Loucy (cell line): ENCODE measurements around the gene SPATA2L.
"Not testable (repeated sequence)": the region's sequence is repeated elsewhere in the genome, so short reads cannot be mapped to it uniquely, and the experiment has no call there.

Experiments used
- H2AFZ ChIP-seq: fragments of 200-600 bp; sonication (generic); 2 replicates; pipeline ENCODE4 v1.6.0; 2016; ENCODE audit warnings: antibody characterized with exemption, mild to moderate bottlenecking, low read length, moderate library complexity
- H3F3A ChIP-seq: fragments of 200-600 bp; 2 replicates; pipeline ENCODE4 v1.6.0; 2016; ENCODE audit warnings: antibody characterized with exemption, low read depth, mild to moderate bottlenecking
- H3K27me3 ChIP-seq: fragments of 200-600 bp; sonication (generic); 2 replicates; pipeline ENCODE4 v1.6.1; 2014; ENCODE audit warnings: low read length, mild to moderate bottlenecking; ENCODE audit not compliant: insufficient read depth, poor library complexity, severe bottlenecking
- H3K36me3 ChIP-seq: fragments of 200-600 bp; sonication (generic); 2 replicates; pipeline ENCODE4 v1.6.1; 2016; ENCODE audit warnings: low read length; ENCODE audit not compliant: insufficient read depth
- H3K4me1 ChIP-seq: fragments of 200-600 bp; sonication (generic); 2 replicates; pipeline ENCODE4 v1.5.1; 2014; ENCODE audit warnings: low read length, mild to moderate bottlenecking; ENCODE audit not compliant: insufficient read depth, poor library complexity, severe bottlenecking
- H3K4me2 ChIP-seq: fragments of 200-600 bp; sonication (generic); 2 replicates; pipeline ENCODE4 v1.6.0; 2014; ENCODE audit warnings: antibody characterized with exemption, low read length, low read depth, mild to moderate bottlenecking; ENCODE audit not compliant: poor library complexity, severe bottlenecking
- H3K4me3 ChIP-seq: fragments of 200-600 bp; sonication (generic); 2 replicates; pipeline ENCODE4 v1.5.1; 2014; ENCODE audit warnings: low read length, mild to moderate bottlenecking, mixed read lengths; ENCODE audit not compliant: poor library complexity, severe bottlenecking
- H3K79me2 ChIP-seq: fragments of 200-600 bp; sonication (generic); 2 replicates; pipeline ENCODE4 v1.6.1; 2014; ENCODE audit warnings: low read length; ENCODE audit not compliant: insufficient read depth
- H3K9ac ChIP-seq: fragments of 200-600 bp; sonication (generic); 2 replicates; pipeline ENCODE4 v1.6.0; 2014; ENCODE audit warnings: mild to moderate bottlenecking, low read depth, low read length, moderate library complexity; ENCODE audit not compliant: poor library complexity, severe bottlenecking
- H3K9me2 ChIP-seq: fragments of 200-600 bp; sonication (generic); replicated peaks from 2 replicates; pipeline ENCODE4 v1.6.1; 2016; ENCODE audit warnings: low read depth, low read length, mixed read lengths
- H3K9me3 ChIP-seq: fragments of 200-600 bp; sonication (generic); 2 replicates; pipeline ENCODE4 v1.6.1; 2014; ENCODE audit warnings: mild to moderate bottlenecking, antibody characterized with exemption, low read length, low read depth; ENCODE audit not compliant: insufficient read depth
- H4K20me1 ChIP-seq: fragments of 200-600 bp; sonication (generic); 2 replicates; pipeline ENCODE4 v1.6.0; 2014; ENCODE audit warnings: antibody characterized with exemption, low read length, mild to moderate bottlenecking; ENCODE audit not compliant: insufficient read depth, poor library complexity, severe bottlenecking
- EZH2phosphoT487 ChIP-seq: fragments of 200-600 bp; IDR thresholded peaks from 2 replicates; pipeline ENCODE4 v1.6.1; 2018; ENCODE audit warnings: antibody characterized with exemption, mild to moderate bottlenecking, moderate library complexity, borderline replicate concordance
- TF ChIP-seq, protein P1 (sequence below): fragments of 200-600 bp; sonication (generic); conservative IDR thresholded peaks from 2 replicates; pipeline ENCODE4 v1.5.1; 2014; ENCODE audit warnings: mild to moderate bottlenecking, antibody characterized with exemption, low read length

SPATA2L gene

DNA sequence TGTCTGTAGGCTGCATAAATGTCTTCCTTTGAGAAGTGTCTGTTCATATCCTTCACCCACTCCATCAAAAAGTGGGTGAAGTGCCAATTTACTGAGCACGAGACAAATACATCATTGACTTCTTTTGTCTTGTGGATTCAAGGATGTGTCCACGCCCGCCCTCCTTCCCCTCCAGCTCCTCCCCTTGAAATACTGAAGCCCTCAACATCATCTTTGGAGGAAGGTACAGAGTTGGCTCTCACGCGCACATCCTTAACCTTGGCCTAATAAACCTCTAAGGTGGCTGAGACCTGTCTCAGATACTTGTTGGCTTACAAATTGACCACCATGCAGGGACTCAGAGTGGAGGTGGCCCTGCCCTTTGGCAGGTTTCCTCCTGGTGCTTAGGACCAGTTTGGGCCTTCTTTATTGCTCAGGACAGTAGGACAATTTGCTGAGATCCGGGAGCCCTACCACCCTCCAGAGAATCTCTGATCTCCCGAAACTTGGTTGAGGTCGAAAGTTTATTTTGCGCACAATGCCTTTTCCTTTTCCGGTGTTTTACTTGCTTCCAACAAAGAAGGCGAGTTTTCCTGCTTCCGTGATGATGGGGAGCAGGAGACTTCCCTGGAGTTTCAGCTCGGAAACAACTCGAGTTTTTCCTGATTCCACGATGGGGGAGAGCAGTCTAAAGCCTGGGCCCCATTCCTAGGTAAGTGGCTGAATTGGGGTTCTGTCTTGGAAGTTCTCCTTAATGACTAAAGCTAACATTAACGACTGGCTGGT lies 29.1 kb downstream of the SPATA2L start:
- Histone ChIP-seq H4K20me1 (no peaks in the 10 kb centered on the region), H3K9me2 (no peaks in the 10 kb centered on the region), H3K9ac (no peak overlapping the region), H3K4me1 (peaks cover 30% of the 10 kb centered on the region), H3K79me2 (no peaks in the 10 kb centered on the region), H3K4me3 (peak overlapping the region; percentile 23), H3K36me3 (no peaks in the 10 kb centered on the region), H3K4me2 (peak overlapping the region; percentile 55), H2AFZ (no peak overlapping the region), H3F3A (no peaks in the 10 kb centered on the region), H3K27me3 (no peaks in the 10 kb centered on the region), H3K9me3 (no peaks in the 10 kb centered on the region)
- TF ChIP-seq, protein P1, sequence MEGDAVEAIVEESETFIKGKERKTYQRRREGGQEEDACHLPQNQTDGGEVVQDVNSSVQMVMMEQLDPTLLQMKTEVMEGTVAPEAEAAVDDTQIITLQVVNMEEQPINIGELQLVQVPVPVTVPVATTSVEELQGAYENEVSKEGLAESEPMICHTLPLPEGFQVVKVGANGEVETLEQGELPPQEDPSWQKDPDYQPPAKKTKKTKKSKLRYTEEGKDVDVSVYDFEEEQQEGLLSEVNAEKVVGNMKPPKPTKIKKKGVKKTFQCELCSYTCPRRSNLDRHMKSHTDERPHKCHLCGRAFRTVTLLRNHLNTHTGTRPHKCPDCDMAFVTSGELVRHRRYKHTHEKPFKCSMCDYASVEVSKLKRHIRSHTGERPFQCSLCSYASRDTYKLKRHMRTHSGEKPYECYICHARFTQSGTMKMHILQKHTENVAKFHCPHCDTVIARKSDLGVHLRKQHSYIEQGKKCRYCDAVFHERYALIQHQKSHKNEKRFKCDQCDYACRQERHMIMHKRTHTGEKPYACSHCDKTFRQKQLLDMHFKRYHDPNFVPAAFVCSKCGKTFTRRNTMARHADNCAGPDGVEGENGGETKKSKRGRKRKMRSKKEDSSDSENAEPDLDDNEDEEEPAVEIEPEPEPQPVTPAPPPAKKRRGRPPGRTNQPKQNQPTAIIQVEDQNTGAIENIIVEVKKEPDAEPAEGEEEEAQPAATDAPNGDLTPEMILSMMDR: no peak
- no peak for TF ChIP-seq EZH2phosphoT487

GRCh38 chr16:89671565-89671964 lies 29.9 kb downstream of the SPATA2L start:
- H3K4me3 ChIP-seq, H3K9me3 ChIP-seq, H4K20me1 ChIP-seq, H3K9me2 ChIP-seq, H2AFZ ChIP-seq, H3F3A ChIP-seq, H3K79me2 ChIP-seq, H3K9ac ChIP-seq, H3K36me3 ChIP-seq, H3K4me2 ChIP-seq, H3K27me3 ChIP-seq: not testable (repeated sequence)
- peaks cover 30% of the 10 kb centered on the region for H3K4me1 ChIP-seq

- H3K4me1 ChIP-seq: peaks cover 30% of the 10 kb centered on the region
- H3K9me2 ChIP-seq: no peaks in the 10 kb centered on the region
- H3K79me2 ChIP-seq: no peaks in the 10 kb centered on the region
- no peak overlapping the region for H3K9ac ChIP-seq
- H3K4me3 ChIP-seq: no peak overlapping the region
- no peak overlapping the region for H2AFZ ChIP-seq
- H3K36me3 ChIP-seq: no peaks in the 10 kb centered on the region
- H4K20me1 ChIP-seq: no peaks in the 10 kb centered on the region
- H3K4me2 ChIP-seq: peak overlapping the region; percentile 39
- TF ChIP-seq, protein P1: no peak
- no peak for TF ChIP-seq EZH2phosphoT487
- no peaks in the 10 kb centered on the region for H3K9me3 ChIP-seq
- no peaks in the 10 kb centered on the region for H3K27me3 ChIP-seq
- no peaks in the 10 kb centered on the region for H3F3A ChIP-seq
Measured at GRCh38 chr16:89670496-89671431, 30.7 kb downstream of the SPATA2L start.
